Peyer's patch (tissue), 4 donors: Measurements from ENCODE around the gene AUTS2.

ENCODE experiments used
- CTCF ChIP-seq, 6 experiments: fragments of 450-650 bp in 4 of 6; fragments of 200-600 bp in 2 of 6; sonication (generic) in 1 of 6; IDR thresholded peaks; one replicate each; pipeline ENCODE4 v1.5.1; 2017 to 2019; ENCODE audit warnings: antibody characterized with exemption in 6 of 6, mild to moderate bottlenecking in 3 of 6, moderate library complexity in 1 of 6
- POLR2A ChIP-seq, 2 donors: fragments of 450-650 bp; IDR thresholded peaks; one replicate each; pipeline ENCODE4 v1.5.1; 2017; ENCODE audit warnings: antibody characterized with exemption in 2 of 2, mild to moderate bottlenecking in 2 of 2, moderate library complexity in 2 of 2

- TF ChIP-seq CTCF (IDR thresholded peaks at IDR 0.05): no peak
- no peak for TF ChIP-seq POLR2A (IDR thresholded peaks at IDR 0.05)
Measured at GRCh38 chr7:69635555-69636185, 37.4 kb downstream of the AUTS2 start.
